PC-3 (cell line): Measurements from ENCODE around the gene LRRC61. TPM values are rescaled to one million over a fixed set of nuclear protein-coding genes. Genes with fewer than 3 reads are reported as not detected.

Experiments
- ATAC-seq: fragments of 200-7000 bp; cut with Tn5 transposase; 2 replicates; pipeline ENCODE4 v1.9.1; 2020; ENCODE audit warnings: mild to moderate bottlenecking, moderate library complexity
- BruUV-seq: library from RNA; stranded (reverse); fragments of 400-500 nt; replicated peaks from 2 replicates; lab custom pipeline; 2021; lab: Mats Ljungman, UMichigan
- CTCF ChIA-PET: fragments of 300-600 bp; sonication (Branson Sonifier 250); formaldehyde crosslinking; loops from one replicate; lab custom pipeline; 2022; ENCODE audit warnings: antibody characterized with exemption; lab: Charles Lee
- POLR2A ChIA-PET: fragments of 300-600 bp; sonication (Branson Sonifier 250); formaldehyde crosslinking; loops from one replicate; lab custom pipeline; 2022; ENCODE audit warnings: antibody characterized with exemption; ENCODE audit not compliant: unreplicated experiment; lab: Charles Lee
- DNase-seq: peaks from one replicate; pipeline ENCODE4 v3.0.0-alpha.2; 2015
- H2AFZ ChIP-seq: fragments of 300-600 bp; sonication (generic); 2 replicates; pipeline ENCODE4 v1.6.0; 2016; ENCODE audit warnings: antibody characterized with exemption, low read length
- H3F3A ChIP-seq: fragments of 300-600 bp; sonication (generic); one replicate; pipeline ENCODE4 v1.6.0; 2017; ENCODE audit warnings: antibody characterized with exemption, low read length, control low read depth, mild to moderate bottlenecking; ENCODE audit not compliant: unreplicated experiment
- H3K27ac ChIP-seq: fragments of 300-600 bp; sonication (generic); 2 replicates; pipeline ENCODE4 v1.5.1; 2016; ENCODE audit warnings: mild to moderate bottlenecking, low read length
- H3K27me3 ChIP-seq: fragments of 300-600 bp; sonication (generic); 2 replicates; pipeline ENCODE4 v1.6.1; 2016; ENCODE audit warnings: low read length, mixed read lengths
- H3K36me3 ChIP-seq: fragments of 300-600 bp; sonication (generic); 2 replicates; pipeline ENCODE4 v1.6.1; 2016; ENCODE audit warnings: low read depth, mixed run types, low read length, mixed read lengths
- H3K4me1 ChIP-seq: fragments of 300-600 bp; sonication (generic); 2 replicates; pipeline ENCODE4 v1.5.1; 2016; ENCODE audit warnings: low read length; ENCODE audit not compliant: insufficient read depth
- H3K4me2 ChIP-seq: fragments of 300-600 bp; sonication (generic); 2 replicates; pipeline ENCODE4 v1.6.0; 2016; ENCODE audit warnings: low read length
- H3K4me3 ChIP-seq: fragments of 300-600 bp; sonication (generic); 2 replicates; pipeline ENCODE4 v1.5.1; 2016; ENCODE audit warnings: mild to moderate bottlenecking, low read length, mixed read lengths
- H3K79me2 ChIP-seq: fragments of 300-600 bp; sonication (generic); 2 replicates; pipeline ENCODE4 v1.6.1; 2017; ENCODE audit warnings: low read length, mixed read lengths
- H3K9ac ChIP-seq: fragments of 300-600 bp; sonication (generic); 2 replicates; pipeline ENCODE4 v1.6.0; 2016; ENCODE audit warnings: mild to moderate bottlenecking, low read length
- H3K9me2 ChIP-seq: fragments of 300-600 bp; sonication (generic); replicated peaks from 2 replicates; pipeline ENCODE4 v1.6.1; 2016; ENCODE audit warnings: mixed run types, low read length, mixed read lengths
- H3K9me3 ChIP-seq: fragments of 300-600 bp; sonication (generic); 2 replicates; pipeline ENCODE4 v1.6.1; 2016; ENCODE audit warnings: low read length, mixed read lengths
- H4K20me1 ChIP-seq: fragments of 300-600 bp; sonication (generic); 2 replicates; pipeline ENCODE4 v1.6.1; 2016; ENCODE audit warnings: low read length, mixed read lengths
- EZH2 ChIP-seq: fragments of 300-600 bp; sonication (generic); IDR thresholded peaks from one replicate; pipeline ENCODE4 v1.6.1; 2017; ENCODE audit warnings: antibody characterized with exemption, mild to moderate bottlenecking, low read length; ENCODE audit not compliant: unreplicated experiment
- EZH2phosphoT487 ChIP-seq: fragments of 300-600 bp; sonication (generic); IDR thresholded peaks from 2 replicates; pipeline ENCODE4 v1.6.1; 2018; ENCODE audit warnings: mild to moderate bottlenecking, antibody characterized with exemption, low read length, borderline replicate concordance
- intact Hi-C: fragments of 100-400 bp; cut with micrococcal nuclease; formaldehyde crosslinking; loops from 2 replicates; pipeline ENCODE4 v1.9.0; 2023
- total RNA-seq: library from RNA; depleted of rRNA; stranded (reverse); fragments of >200 nt; gene quantifications from 2 replicates; pipeline ENCODE4 v1.2.3, GENCODE V29; 2014
- TF ChIP-seq, protein P1 (sequence below): fragments of 300-600 bp; sonication (generic); conservative IDR thresholded peaks from 2 replicates; pipeline ENCODE4 v1.5.1; 2017; ENCODE audit warnings: antibody characterized with exemption, low read depth, mild to moderate bottlenecking, low read length

The LRRC61 gene
- total RNA-seq, 1 experiment from 2014 or later, result 15.1 TPM

DNA sequence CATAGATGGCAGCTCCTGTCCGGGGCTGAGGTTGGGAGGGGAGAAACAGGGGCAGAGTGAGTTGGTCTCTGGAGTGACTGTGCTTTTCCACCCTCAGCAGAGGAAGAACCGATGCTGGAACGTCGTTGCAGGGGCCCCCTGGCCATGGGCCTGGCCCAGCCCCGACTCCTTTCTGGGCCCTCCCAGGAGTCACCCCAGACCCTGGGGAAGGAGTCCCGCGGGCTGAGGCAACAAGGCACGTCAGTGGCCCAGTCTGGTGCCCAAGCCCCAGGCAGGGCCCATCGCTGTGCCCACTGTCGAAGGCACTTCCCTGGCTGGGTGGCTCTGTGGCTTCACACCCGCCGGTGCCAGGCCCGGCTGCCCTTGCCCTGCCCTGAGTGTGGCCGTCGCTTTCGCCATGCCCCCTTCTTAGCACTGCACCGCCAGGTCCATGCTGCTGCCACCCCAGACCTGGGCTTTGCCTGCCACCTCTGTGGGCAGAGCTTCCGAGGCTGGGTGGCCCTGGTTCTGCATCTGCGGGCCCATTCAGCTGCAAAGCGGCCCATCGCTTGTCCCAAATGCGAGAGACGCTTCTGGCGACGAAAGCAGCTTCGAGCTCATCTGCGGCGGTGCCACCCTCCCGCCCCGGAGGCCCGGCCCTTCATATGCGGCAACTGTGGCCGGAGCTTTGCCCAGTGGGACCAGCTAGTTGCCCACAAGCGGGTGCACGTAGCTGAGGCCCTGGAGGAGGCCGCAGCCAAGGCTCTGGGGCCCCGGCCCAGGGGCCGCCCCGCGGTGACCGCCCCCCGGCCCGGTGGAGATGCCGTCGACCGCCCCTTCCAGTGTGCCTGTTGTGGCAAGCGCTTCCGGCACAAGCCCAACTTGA is 48.2 kb downstream of the LRRC61 start:
- Histone ChIP-seq H3K9ac (no peak overlapping the region), H3K36me3 (no peaks in the 10 kb centered on the region), H3K9me3 (no peaks in the 10 kb centered on the region), H3K4me3 (no peak overlapping the region), H3F3A (no peaks in the 10 kb centered on the region), H4K20me1 (0 out of 2 replicates have a peak, but pooled peaks cover 11% of the 10 kb centered on the region), H3K4me1 (peaks cover 25% of the 10 kb centered on the region), H3K27me3 (no peaks in the 10 kb centered on the region), H3K79me2 (peaks cover 52% of the 10 kb centered on the region), H3K4me2 (no peak overlapping the region; the same call in 1 of the 2 replicates), H3K9me2 (no peaks in the 10 kb centered on the region), H2AFZ (no peak overlapping the region), H3K27ac (no peak overlapping the region)
- ATAC-seq, result no peak
- intact Hi-C loops, result no loop called here
- CTCF ChIA-PET, result no interaction called here
- no peak for DNase-seq
- POLR2A ChIA-PET, result no interaction called here
- TF ChIP-seq, protein P1, sequence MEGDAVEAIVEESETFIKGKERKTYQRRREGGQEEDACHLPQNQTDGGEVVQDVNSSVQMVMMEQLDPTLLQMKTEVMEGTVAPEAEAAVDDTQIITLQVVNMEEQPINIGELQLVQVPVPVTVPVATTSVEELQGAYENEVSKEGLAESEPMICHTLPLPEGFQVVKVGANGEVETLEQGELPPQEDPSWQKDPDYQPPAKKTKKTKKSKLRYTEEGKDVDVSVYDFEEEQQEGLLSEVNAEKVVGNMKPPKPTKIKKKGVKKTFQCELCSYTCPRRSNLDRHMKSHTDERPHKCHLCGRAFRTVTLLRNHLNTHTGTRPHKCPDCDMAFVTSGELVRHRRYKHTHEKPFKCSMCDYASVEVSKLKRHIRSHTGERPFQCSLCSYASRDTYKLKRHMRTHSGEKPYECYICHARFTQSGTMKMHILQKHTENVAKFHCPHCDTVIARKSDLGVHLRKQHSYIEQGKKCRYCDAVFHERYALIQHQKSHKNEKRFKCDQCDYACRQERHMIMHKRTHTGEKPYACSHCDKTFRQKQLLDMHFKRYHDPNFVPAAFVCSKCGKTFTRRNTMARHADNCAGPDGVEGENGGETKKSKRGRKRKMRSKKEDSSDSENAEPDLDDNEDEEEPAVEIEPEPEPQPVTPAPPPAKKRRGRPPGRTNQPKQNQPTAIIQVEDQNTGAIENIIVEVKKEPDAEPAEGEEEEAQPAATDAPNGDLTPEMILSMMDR, result no peak
- TF ChIP-seq EZH2 (no peak), EZH2phosphoT487 (no peak)
- BruUV-seq, result no TSS peak

DNA sequence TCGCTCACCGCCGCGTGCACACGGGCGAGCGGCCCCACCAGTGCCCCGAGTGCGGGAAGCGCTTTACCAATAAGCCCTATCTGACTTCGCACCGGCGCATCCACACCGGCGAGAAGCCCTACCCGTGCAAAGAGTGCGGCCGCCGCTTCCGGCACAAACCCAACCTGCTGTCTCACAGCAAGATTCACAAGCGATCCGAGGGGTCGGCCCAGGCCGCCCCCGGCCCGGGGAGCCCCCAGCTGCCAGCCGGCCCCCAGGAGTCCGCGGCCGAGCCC is 48.8 kb downstream of the LRRC61 start:
- H3K9ac ChIP-seq, result no peak overlapping the region
- DNase-seq (no peak), ATAC-seq (no peak)
- no peaks in the 10 kb centered on the region for H3K9me3 ChIP-seq
- H2AFZ ChIP-seq, result no peak overlapping the region
- no peaks in the 10 kb centered on the region for H3K27me3 ChIP-seq
- no peak overlapping the region for H3K4me2 ChIP-seq
- CTCF ChIA-PET, result no interaction called here
- no peak for TF ChIP-seq EZH2
- TF ChIP-seq, protein P1, result no peak
- H3K36me3 ChIP-seq, result no peaks in the 10 kb centered on the region
- 0 out of 2 replicates have a peak, but pooled peaks cover 11% of the 10 kb centered on the region for H4K20me1 ChIP-seq
- H3K79me2 ChIP-seq, result peaks cover 52% of the 10 kb centered on the region
- H3K4me3 ChIP-seq, result no peak overlapping the region
- no peaks in the 10 kb centered on the region for H3F3A ChIP-seq
- no TSS peak for BruUV-seq
- H3K4me1 ChIP-seq, result peaks cover 25% of the 10 kb centered on the region
- no peaks in the 10 kb centered on the region for H3K9me2 ChIP-seq
- H3K27ac ChIP-seq, result no peak overlapping the region
- POLR2A ChIA-PET, result no interaction called here
- intact Hi-C loops, result no loop called here
